Vagina (tissue), 2 donors: Measurements from ENCODE around the gene PTBP1. TPM values are rescaled to one million over a fixed set of nuclear protein-coding genes. Genes with fewer than 3 reads are reported as not detected.
A peak's percentile ranks its signal among the peaks of the same experiment; 100 is the strongest.
"Not testable (repeated sequence)": the region's sequence is repeated elsewhere in the genome, so short reads cannot be mapped to it uniquely, and the experiment has no call there.

Experiments used
- DNase-seq, 2 donors: peaks; one replicate each; pipeline ENCODE4 v3.0.0-alpha.2; 2017; ENCODE audit errors: extremely low spot score in 2 of 2
- H3K27ac ChIP-seq: fragments of 200-600 bp; sonication (generic); one replicate; pipeline ENCODE4 v1.5.1; 2019
- H3K27me3 ChIP-seq: fragments of 200-600 bp; sonication (generic); one replicate; pipeline ENCODE4 v1.5.1; 2019
- H3K36me3 ChIP-seq, 2 donors: fragments of 200-600 bp; sonication (generic); one replicate each; pipeline ENCODE4 v1.5.1; 2017 to 2019
- H3K4me1 ChIP-seq: fragments of 200-600 bp; sonication (generic); one replicate; pipeline ENCODE4 v1.5.1; 2019
- H3K4me3 ChIP-seq, 2 donors: fragments of 200-600 bp; sonication (generic); 1 replicate in 1 of 2; 2 replicates in 1 of 2; pipeline ENCODE4 v1.5.1; 2016 to 2019
- H3K9me3 ChIP-seq: fragments of 200-600 bp; sonication (generic); one replicate; pipeline ENCODE4 v1.5.1; 2019
- CTCF ChIP-seq, 3 experiments: fragments of 450-650 bp in 2 of 3; fragments of 200-600 bp in 1 of 3; sonication (generic) in 1 of 3; IDR thresholded peaks; one replicate each; pipeline ENCODE4 v1.5.1; 2017 to 2019; ENCODE audit warnings: antibody characterized with exemption in 3 of 3, mild to moderate bottlenecking in 2 of 3, moderate library complexity in 2 of 3
- POLR2A ChIP-seq, 2 donors: fragments of 450-650 bp; IDR thresholded peaks; one replicate each; pipeline ENCODE4 v1.6.1; 2017; ENCODE audit warnings: antibody characterized with exemption in 2 of 2, mild to moderate bottlenecking in 2 of 2, moderate library complexity in 2 of 2
- POLR2AphosphoS5 ChIP-seq, 2 donors: sonication (generic); formaldehyde crosslinking; IDR thresholded peaks; one replicate each; pipeline ENCODE4 v1.9.0; 2017; ENCODE audit warnings: antibody characterized with exemption in 2 of 2, mild to moderate bottlenecking in 2 of 2, low read depth in 1 of 2; ENCODE audit not compliant: insufficient read depth in 1 of 2
- intact Hi-C: fragments of 100-400 bp; cut with DNase I; formaldehyde crosslinking; loops from one replicate; pipeline ENCODE4 v1.15.1; 2023
- total RNA-seq: library from RNA; depleted of rRNA; stranded (reverse); fragments of >200 nt; gene quantifications from one replicate; pipeline ENCODE4 v1.2.3, GENCODE V29; 2016

Gene PTBP1
- total RNA-seq, 1 donor from 2014 or later = 230 TPM

DNA sequence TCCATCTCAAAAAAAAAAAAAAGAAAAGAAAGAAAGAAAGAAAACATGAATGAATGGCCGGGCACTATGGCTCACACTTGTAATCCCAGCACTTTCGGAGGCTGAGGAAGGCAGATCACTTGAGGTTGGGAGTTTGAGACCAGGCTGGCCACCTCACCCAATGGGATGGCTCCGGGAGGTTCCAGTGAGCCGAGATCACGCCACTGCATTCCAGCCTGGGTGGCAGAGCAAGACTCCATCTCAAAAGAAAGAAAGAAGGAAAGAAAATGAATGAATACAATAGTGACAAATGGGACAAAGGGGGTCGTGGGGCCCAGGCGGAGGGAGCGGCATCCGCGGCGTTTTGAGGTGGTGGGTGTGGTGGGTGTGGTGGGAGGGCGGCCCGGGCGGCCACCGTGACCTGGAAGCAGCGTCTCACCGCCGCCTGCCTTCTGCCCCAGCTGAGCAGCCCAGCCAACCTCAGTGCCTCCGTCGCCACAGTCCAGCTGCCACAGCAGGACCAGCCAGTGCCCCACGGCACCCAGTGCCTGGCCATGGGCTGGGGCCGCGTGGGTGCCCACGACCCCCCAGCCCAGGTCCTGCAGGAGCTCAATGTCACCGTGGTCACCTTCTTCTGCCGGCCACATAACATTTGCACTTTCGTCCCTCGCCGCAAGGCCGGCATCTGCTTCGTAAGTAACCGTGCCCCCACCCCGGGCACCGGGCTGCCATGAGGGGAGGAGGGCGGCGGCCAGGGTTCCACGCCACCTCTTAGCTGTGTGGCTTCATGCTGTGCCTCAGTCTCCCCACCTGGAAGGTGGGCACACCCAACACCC lies 48.7 kb downstream of the PTBP1 start:
- no peak for DNase-seq
- intact Hi-C loops = loop anchor here (5.0 kb wide), 1 partner anchor 44 kb away; no protein-coding TSS in a partner anchor
- TF ChIP-seq CTCF (IDR thresholded peaks at IDR 0.05) (no peak), POLR2AphosphoS5 (IDR thresholded peaks at IDR 0.05; ENCODE audit: insufficient read depth in 1 of 2, low read depth in 1 of 2) (no peak), POLR2A (IDR thresholded peaks at IDR 0.05) (no peak)
- Histone ChIP-seq H3K27me3 (no peaks in the 10 kb centered on the region), H3K4me3 (no peak overlapping the region), H3K4me1 (peaks cover 41% of the 10 kb centered on the region), H3K27ac (no peak overlapping the region), H3K9me3 (no peaks in the 10 kb centered on the region), H3K36me3 (no peaks in the 10 kb centered on the region)

GRCh38 chr19:848386-848921 lies 51.2 kb downstream of the PTBP1 start:
- intact Hi-C loops = loop anchor here (5.0 kb wide), 1 partner anchor 46 kb away; no protein-coding TSS in a partner anchor
- TF ChIP-seq CTCF (IDR thresholded peaks at IDR 0.05) (no peak), POLR2A (IDR thresholded peaks at IDR 0.05) (no peak), POLR2AphosphoS5 (IDR thresholded peaks at IDR 0.05; ENCODE audit: insufficient read depth in 1 of 2, low read depth in 1 of 2) (no peak)
- Histone ChIP-seq H3K27ac (peak overlapping the region; percentile 43), H3K27me3 (peaks cover 9% of the 10 kb centered on the region), H3K4me3 (no peak overlapping the region), H3K9me3 (no peaks in the 10 kb centered on the region), H3K4me1 (peaks cover 50% of the 10 kb centered on the region), H3K36me3 (no peaks in the 10 kb centered on the region)
- no peak for DNase-seq

DNA sequence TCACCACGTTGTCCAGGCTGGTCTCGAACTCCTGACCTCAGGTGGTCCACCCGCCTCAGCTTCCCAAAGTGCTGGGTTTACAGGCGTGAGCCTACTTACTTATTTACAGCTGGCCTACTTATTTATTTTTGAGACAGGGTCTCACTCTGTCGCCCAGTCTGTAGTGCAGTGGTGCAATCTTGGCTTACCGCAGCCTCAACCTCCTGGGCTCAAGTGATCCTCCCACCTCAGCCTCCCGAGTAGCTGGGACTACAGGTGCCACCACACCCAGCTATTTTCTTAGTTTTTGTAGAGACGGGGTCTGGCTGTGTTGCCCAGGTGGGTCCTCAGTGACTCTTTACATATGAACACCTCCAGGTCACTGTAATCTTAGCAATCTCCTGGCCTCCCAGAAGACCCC lies 51.9 kb downstream of the PTBP1 start:
- not testable (repeated sequence) for H3K27me3 ChIP-seq, H3K4me3 ChIP-seq, H3K36me3 ChIP-seq, DNase-seq, H3K9me3 ChIP-seq, H3K27ac ChIP-seq
- intact Hi-C loops = loop anchor here (5.0 kb wide), 1 partner anchor 47 kb away; no protein-coding TSS in a partner anchor
- peaks cover 42% of the 10 kb centered on the region for H3K4me1 ChIP-seq

GRCh38 chr19:850221-850978 lies 53.1 kb downstream of the PTBP1 start:
- H3K36me3 ChIP-seq = no peaks in the 10 kb centered on the region
- DNase-seq = no peak
- H3K4me3 ChIP-seq = peak overlapping the region in 1 of 2 donors; percentile 34
- H3K27me3 ChIP-seq = peaks cover 9% of the 10 kb centered on the region
- peaks cover 37% of the 10 kb centered on the region for H3K4me1 ChIP-seq
- H3K9me3 ChIP-seq = no peaks in the 10 kb centered on the region
- peak overlapping the region; percentile 75 for H3K27ac ChIP-seq
- intact Hi-C loops = no loop called here
- peak; percentile 65 to 92 for TF ChIP-seq POLR2AphosphoS5 (IDR thresholded peaks at IDR 0.05; ENCODE audit: insufficient read depth in 1 of 2, low read depth in 1 of 2)
- TF ChIP-seq POLR2A (IDR thresholded peaks at IDR 0.05) = no peak
- TF ChIP-seq CTCF (IDR thresholded peaks at IDR 0.05) = no peak

DNA sequence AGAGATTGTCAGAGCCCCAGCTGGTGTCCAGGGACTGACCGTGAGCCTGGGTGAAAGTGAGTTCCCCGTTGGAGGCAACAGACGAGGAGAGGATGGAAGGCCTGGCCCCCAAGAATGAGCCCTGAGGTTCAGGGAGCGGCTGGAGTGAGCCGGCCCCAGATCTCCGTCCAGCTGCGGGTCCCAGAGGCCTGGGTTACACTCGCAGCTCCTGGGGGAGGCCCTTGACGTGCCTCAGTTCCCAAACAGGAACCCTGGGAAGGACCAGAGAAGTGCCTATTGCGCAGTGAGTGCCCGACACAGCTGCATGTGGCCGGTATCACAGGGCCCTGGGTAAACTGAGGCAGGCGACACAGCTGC lies 53.7 kb downstream of the PTBP1 start:
- intact Hi-C loops = no loop called here
- no peak for DNase-seq
- peaks cover 9% of the 10 kb centered on the region for H3K27me3 ChIP-seq
- H3K27ac ChIP-seq = peak overlapping the region; percentile 75
- H3K36me3 ChIP-seq = no peaks in the 10 kb centered on the region
- peaks cover 37% of the 10 kb centered on the region for H3K4me1 ChIP-seq
- TF ChIP-seq POLR2AphosphoS5 (IDR thresholded peaks at IDR 0.05; ENCODE audit: insufficient read depth in 1 of 2, low read depth in 1 of 2) (peak in 1 of 2 donors; percentile 41), CTCF (IDR thresholded peaks at IDR 0.05) (no peak)
- no peaks in the 10 kb centered on the region for H3K9me3 ChIP-seq
- peak overlapping the region in 1 of 2 donors; percentile 34 for H3K4me3 ChIP-seq
